Measurements from ENCODE around the gene TOR1AIP2. TPM values are rescaled to one million over a fixed set of nuclear protein-coding genes. Genes with fewer than 3 reads are reported as not detected.
A peak's percentile ranks its signal among the peaks of the same experiment; 100 is the strongest.

TOR1AIP2 gene
- total RNA-seq, 1 experiment from 2014 or later = 73.9 TPM

DNA sequence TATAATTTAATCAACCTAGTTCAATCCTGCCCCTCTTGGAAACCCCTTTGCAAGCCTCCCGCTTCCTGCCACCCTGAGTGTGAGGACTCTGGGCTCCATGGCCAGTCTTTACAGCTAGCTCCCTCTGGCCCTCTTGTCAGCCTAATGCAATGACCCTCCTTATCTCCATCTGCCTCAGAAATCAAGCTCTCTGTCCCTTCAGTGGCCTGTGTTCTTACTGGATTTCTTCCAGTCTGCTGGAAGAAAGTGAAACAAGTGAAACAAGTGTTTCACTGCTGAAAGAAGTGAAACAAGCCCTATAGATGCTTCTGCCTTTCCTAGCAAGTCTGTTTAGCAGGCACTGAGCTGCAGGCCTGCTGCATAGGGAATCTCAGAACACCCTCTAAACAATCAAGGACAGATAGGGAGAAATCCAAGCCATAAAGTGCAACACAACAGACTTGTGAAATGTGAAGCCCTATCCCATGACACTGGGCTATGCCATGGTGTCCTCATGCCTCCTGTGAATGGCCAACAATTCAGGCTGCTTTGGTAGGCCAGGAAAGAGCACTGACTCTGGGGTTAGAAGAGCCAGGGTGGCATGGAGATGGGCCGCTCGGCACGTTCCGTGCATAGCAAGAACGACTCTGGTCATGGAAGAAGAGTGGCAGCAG is 78.6 kb downstream of the TOR1AIP2 start:
- Mint-ChIP-seq H3K9me3 (peaks cover 0 to 3% of the 10 kb centered on the region in 2 experiments; a peak in 2 of 5 replicates), H3K36me3 (ENCODE audit: insufficient read depth in 1 of 3, low read depth in 3 of 3) (no peaks in the 10 kb centered on the region; a peak in 1 of 7 replicates), H3K27me3 (ENCODE audit: low read depth) (no peaks in the 10 kb centered on the region), H3K4me3 (no peak overlapping the region), H3K27ac (peak overlapping the region in 1 of 3 experiments; percentile 24; a peak in 1 of 7 replicates), H3K4me1 (peaks cover 8 to 11% of the 10 kb centered on the region in 2 experiments)
- H3T11ph ChIP-seq (ENCODE audit: low read length) = no peak overlapping the region
- H3K9ac ChIP-seq (ENCODE audit: extremely low read depth, insufficient read length, low read length) = no peak overlapping the region
- H3K4me1 ChIP-seq (ENCODE audit: insufficient read depth, low read length) = no peaks in the 10 kb centered on the region
- H4K8ac ChIP-seq (replicated peaks; ENCODE audit: insufficient read length, low read depth, low read length) = no peak overlapping the region
- WGBS (ENCODE audit: extremely low coverage, insufficient read length, low lambda C conversion rate) = no CpG with 5 or more reads among the region's 6 CpGs
- H3K23ac ChIP-seq (ENCODE audit: insufficient read length, low read depth, low read length) = no peak overlapping the region
- no peaks in the 10 kb centered on the region for H4K20me1 ChIP-seq (ENCODE audit: control insufficient read depth, insufficient read depth, insufficient read length)
- H3K9me3 ChIP-seq (ENCODE audit: control insufficient read depth, low read depth, low read length) = no peaks in the 10 kb centered on the region
- H3K4me2 ChIP-seq (ENCODE audit: insufficient read depth, insufficient read length, low read length) = no peak overlapping the region
- no peak for DNase-seq
- H2BK20ac ChIP-seq (ENCODE audit: low read depth, low read length, poor library complexity, severe bottlenecking) = no peak overlapping the region
- no peaks in the 10 kb centered on the region for H3K27me3 ChIP-seq (ENCODE audit: insufficient read depth, low read length)
- no peak overlapping the region for H2BK120ac ChIP-seq (ENCODE audit: low read depth, low read length, poor library complexity, severe bottlenecking)
- TF ChIP-seq, protein P1, sequence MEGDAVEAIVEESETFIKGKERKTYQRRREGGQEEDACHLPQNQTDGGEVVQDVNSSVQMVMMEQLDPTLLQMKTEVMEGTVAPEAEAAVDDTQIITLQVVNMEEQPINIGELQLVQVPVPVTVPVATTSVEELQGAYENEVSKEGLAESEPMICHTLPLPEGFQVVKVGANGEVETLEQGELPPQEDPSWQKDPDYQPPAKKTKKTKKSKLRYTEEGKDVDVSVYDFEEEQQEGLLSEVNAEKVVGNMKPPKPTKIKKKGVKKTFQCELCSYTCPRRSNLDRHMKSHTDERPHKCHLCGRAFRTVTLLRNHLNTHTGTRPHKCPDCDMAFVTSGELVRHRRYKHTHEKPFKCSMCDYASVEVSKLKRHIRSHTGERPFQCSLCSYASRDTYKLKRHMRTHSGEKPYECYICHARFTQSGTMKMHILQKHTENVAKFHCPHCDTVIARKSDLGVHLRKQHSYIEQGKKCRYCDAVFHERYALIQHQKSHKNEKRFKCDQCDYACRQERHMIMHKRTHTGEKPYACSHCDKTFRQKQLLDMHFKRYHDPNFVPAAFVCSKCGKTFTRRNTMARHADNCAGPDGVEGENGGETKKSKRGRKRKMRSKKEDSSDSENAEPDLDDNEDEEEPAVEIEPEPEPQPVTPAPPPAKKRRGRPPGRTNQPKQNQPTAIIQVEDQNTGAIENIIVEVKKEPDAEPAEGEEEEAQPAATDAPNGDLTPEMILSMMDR (conservative IDR thresholded peaks at IDR 0.05) = no peak
- no peak overlapping the region for H3K4ac ChIP-seq (ENCODE audit: low read depth, low read length)
- no peaks in the 10 kb centered on the region for H3K23me2 ChIP-seq (ENCODE audit: insufficient read length, low read depth, low read length, poor library complexity, severe bottlenecking)
- no peaks in the 10 kb centered on the region for H3K79me2 ChIP-seq (ENCODE audit: insufficient read depth, low read length)
- H2BK5ac ChIP-seq (ENCODE audit: insufficient read length, low read length) = no peak overlapping the region
- H4K5ac ChIP-seq (ENCODE audit: insufficient read length, low read depth, low read length) = no peak overlapping the region
- no peak overlapping the region for H4K91ac ChIP-seq (ENCODE audit: insufficient read length, low read depth, low read length)
- no peak overlapping the region for H3K56ac ChIP-seq (ENCODE audit: insufficient read length, low read depth, low read length)
- H2BK15ac ChIP-seq (ENCODE audit: low read depth, low read length) = no peak overlapping the region
- no peak overlapping the region for H3K18ac ChIP-seq (ENCODE audit: insufficient read length, low read depth, low read length)
- no peak overlapping the region for H2AFZ ChIP-seq (ENCODE audit: low read length)
- H3K14ac ChIP-seq (ENCODE audit: insufficient read depth, low read length) = peak overlapping the region; percentile 65; the same call in 1 of the 2 replicates
- H3K79me1 ChIP-seq (ENCODE audit: insufficient read depth, low read depth, low read length, poor library complexity, severe bottlenecking) = no peaks in the 10 kb centered on the region
- no peak overlapping the region for H3K27ac ChIP-seq (ENCODE audit: insufficient read length, low read depth, low read length)
- no peak overlapping the region for H2AK5ac ChIP-seq (ENCODE audit: insufficient read length, low read length)
- H2BK12ac ChIP-seq (ENCODE audit: insufficient read length, low read depth, low read length) = no peak overlapping the region

Measured in H9 (cell line).